NCI-H1105 treated with DMSO at 0.1 percent for 48 hours (cell line): ENCODE data around the gene SMPD2.

Experiments used
- DNase-seq: peaks from one replicate; lab custom pipeline; 2025; lab: John Stamatoyannopoulos, UW

Gene SMPD2

DNA sequence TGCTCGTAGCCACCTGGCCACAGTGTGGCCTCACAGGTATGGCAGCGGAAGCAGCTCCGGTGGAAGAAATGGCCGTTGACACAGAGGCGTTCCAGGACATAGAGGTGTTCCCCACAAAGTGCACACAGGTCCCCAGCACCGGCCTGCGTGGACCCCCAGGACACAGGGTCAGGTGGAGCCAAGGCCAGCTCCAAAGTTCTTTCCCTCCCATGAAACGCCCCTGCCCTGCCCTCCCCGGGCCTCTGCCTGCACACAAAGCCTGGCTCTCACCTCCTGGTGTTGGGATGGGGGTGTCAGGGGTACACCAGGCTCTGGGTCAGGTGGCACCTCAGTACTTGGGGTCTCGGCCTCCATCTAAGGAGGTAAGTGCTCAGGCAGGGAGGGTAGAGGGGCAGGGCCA lies 6.6 kb downstream of the SMPD2 start:
- DNase-seq: no peak

DNA sequence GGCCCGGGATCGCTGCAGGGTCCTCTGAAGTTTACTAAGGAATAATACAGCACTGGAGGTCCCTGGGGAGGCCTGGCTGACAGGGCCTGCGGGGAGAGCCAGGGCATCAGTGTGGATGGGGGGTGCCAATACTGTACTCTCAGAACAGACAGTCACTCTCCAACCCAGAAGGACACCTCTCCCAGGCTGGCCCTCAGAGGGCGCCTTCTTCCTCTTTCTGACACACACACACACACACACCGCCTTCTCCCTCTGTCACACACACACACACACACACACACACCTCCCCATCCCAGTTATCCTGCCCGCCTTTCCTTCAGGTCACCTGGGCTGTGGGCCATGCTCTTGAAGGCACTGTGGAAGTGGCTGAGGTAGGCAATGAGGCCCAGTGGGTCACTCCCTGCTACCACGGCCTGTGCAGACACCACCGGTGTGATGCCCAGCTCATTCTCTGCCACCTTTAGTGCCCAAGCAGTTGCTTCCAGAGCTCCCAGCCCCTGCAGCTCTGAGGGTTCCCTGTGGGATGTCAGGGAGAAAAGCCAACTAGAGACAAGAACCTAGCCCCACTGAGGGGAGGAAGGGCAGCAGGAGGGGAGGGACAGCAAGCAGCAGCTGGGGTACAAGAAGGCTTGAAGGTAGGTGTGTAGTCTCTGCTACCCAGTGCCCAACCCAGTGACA lies 7.5 kb downstream of the SMPD2 start:
- DNase-seq: no peak

DNA sequence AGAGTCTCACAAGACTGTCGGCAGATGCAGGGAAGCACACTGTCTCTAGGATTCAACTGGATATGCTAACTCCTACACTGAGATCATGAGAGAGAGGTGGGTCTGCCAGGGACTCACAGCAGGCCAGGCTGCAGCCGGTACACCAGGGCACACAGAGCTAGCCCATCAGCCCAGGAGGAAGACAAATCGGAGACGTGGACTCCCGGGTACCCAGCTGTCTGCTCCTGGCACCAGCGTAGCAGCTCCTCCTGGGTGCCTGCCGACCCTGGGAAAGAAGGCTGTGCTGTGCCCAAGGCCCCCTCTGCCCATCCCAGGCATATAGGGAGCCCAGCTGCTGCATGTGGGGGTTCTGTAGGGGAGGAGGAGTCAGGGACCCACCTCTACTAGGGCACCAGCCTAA lies 8.1 kb downstream of the SMPD2 start:
- DNase-seq: no peak

DNA sequence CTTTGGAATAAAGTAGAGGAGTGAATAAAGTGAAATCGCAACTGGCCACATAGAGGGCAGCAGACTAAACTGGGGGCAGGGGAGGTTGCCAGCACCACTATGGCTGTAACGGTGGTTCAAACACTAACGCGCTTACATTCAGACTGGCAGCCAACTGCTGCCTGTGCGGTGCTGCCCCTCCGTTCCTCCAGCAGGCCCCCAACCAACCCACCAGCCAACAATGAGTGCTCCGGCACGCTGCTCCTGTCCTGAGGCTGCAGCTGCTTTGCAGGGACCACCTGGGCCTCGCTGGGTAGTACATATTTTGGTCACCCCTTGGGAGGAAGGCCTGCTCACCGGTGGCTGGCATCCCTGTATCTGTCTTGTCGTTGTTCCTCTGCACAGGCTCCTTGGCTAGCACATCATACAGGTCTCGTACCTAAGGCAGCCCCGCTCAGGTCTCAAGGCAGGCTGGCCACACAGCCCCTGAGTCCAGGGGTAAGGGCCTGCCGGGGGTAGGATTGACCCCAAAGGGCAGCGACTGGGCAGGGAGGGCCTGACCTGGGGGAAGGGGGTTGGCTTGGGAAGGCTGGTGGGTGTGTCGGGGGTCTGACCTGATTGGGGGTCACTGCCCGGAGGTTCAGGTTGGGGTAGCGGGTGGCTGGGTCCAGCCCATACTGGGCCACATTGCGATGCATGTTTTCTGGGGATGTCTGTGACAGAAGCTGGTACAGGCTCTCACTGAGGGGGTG lies 8.7 kb downstream of the SMPD2 start:
- no peak for DNase-seq

DNA sequence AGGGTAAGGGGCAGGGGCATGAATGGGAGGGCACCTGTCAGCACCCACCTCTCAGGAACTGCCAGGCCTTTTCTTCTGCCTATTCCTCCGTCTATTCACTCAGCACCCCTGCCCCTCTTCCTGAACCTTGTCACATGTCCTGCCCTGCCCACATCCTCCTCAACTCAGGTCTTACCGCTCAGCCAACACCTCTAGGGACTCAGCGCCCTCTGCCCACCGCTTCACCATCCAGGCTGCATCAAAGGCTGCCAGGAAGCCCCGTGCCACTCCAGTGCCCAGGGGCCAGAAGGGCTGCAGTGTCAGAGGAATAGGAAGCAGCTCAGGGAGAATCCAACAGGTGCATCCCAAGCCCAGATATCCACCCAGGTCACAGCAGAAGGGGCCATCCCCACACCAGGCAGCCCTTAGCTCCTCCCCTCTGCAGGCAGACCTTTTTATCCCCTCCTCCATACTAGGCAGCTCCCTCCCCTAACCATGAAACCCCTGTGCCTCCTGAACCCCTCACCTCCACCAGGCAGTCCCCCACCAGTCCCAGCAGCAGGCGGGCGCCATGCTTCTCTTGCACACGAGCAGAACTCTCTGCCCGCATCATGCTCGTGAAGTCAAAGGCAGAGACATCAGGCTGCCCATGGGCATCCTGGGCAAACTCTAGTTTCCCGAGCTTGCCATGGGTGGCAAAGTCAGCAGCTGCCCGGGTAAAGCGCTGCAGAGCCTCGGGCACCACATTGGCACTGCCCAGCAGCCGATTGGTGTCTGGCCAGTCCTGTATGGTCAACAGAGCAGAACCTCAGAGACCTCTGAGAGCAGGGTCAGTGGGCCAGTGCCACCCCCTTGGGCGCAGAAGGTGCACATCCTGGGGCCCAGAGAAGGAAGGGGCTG lies 9.5 kb downstream of the SMPD2 start:
- DNase-seq: no peak

DNA sequence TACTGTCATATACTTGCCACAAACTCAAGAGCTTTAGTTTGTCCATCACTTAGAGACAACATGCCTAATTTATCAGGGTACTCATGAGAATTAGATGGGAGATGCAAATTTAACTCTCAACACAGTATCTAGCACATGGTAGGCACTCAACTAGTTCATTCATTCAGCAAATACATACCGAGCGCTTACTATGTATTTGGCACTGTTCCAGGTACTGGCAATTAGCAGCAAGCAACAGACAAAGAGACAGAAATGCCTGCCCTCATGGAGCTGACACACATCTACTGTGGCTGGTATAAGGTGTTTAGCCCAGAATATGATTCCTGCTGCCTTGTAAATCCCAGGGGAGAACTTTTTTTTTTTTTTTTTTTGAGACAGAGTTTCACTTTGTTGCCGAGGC lies 10.3 kb downstream of the SMPD2 start:
- no peak for DNase-seq

DNA sequence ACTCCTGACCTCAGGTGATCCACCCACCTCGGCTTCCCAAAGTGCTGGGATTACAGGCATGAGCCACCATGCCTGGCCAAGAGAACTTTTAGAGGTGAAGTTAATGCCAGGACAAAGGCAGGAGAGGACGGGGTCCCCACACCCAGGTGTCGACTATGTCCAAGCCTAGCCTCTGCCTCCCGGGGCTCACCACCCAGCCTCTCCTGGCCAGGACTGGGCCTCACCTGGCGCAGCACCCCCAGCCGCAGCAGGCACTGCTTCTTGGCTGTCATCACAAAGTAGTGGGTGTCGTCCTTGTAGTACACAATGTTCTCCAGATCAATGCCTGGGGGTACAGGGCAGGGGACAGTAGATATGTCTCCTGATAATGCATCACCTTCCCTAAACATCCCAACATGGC lies 10.9 kb downstream of the SMPD2 start:
- DNase-seq: no peak

DNA sequence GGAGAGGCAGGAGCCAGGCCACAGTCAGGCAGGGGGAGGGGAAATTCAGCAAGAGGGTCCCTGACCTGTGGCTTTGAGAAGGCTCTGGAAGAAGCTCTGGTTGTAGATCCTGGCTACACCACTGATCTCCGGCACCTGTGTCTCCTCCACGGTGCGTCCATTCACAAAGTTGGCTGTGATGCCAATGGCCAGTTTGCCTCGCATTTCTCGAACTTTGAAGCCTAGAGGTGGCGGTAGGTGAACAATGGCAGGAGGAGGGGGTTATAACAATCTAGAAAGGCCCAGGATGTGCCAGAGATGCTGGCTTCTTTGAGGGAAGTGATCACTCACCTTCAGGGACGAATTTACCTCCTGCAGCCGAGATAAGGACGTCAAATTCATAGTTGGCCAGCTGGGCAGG lies 11.7 kb downstream of the SMPD2 start:
- no peak for DNase-seq

DNA sequence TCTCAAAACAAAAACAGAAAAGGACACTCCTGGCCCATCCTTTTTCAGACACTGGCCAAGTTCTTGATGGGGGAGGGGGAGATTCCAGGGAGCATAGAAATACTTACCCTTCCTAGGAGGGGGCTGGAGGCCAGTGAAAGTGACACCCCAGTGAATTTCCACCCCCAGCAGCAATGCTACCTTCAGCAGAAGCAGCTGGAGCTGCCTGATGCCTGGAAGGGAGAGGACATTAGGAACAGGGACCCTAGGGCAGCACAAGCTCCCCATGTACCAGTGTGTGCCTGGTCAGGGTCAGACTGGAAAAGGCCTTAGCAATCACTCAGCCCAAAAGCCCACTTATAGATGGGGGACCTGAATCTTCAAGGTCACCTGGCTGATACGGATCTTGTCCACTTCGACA lies 12.6 kb downstream of the SMPD2 start:
- no peak for DNase-seq

DNA sequence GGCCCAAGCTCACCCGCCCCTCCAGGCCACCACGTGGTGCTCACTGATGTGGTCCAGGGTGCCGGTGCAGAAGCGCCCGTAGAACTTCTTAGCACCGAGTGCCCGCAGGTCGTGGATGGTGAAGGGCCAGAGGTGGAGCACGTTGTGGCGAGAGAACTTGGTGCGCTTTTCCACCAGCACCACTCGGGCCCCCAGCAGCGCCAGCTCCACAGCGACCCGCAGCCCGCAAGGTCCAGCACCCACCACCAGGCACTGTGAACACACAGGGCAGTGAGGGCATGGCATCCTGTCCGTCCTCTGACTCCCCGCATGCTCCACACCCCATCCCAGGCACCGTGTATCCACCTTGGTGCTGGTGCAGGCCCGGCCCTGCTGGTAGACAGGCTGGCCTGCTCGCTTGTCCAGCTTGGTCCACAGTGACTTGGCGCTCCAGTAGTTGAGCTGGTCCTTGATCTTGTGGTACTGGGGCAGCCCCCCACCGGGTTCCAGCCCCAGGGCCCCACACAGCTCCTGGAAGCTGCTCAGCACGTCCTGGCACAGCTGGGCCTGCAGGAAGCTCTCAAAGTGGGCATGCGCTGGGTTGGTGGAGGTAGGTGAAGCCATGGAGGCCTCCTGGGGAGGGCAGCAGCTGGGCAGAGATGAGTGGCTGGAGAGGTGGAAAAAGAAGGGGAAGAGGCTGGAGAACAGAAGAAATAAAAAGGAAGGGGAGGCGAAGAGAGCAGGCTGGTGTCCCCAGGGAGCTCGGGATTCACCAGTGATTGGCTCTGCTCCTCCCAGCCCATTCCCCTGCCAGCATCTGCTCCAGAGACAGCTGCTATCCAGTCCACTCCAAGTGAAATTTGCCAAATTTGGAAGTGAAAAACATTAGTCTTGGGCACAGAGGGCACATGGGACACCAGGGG lies 13.3 kb downstream of the SMPD2 start:
- DNase-seq: peak; percentile 61

DNA sequence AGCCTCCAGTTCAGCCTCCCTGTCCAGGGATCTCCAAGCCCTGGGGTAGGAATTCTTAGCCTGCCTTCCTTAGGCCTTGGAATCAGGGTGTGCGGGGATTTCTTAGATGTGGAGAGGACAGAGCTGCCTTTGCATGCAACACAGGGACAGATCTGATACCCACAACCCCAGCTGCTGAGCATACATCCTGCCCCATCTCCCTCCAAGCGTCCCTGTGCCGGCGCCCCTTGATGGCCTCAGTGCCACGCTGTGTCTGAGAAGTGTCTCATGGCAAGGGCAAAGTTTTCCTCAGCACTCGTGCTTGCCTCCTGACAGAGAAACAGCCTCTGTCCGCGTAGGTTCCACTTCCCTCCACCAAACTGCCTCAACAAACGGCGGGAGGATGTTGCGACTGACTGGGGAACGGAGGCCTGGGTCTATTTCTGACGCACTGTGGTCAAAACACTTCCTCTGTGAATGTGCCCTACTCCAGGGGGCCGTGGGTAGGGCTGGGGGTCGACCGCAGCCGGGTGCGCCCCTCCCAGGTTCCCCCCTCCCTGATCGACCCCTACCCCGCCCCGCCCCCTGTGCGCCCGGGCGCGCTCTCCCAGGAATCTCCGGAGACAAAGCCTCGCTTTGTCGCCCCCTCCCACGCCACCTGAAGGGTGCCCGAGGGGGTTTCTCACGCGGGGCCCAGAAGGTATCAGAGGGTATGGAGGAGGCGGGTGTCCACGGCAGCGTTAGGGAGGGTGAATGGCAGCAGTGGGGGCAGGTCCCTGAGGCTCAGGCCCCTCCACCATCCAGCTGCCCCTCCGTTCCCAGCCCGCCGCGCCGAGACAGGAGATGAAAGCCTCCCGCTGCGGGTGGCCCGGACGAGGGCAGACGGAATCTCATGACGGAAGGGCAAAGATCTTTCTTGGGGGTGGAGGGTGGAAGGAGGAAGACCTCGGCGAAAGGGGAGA lies 14.2 kb downstream of the SMPD2 start:
- peak; percentile 31 for DNase-seq

DNA sequence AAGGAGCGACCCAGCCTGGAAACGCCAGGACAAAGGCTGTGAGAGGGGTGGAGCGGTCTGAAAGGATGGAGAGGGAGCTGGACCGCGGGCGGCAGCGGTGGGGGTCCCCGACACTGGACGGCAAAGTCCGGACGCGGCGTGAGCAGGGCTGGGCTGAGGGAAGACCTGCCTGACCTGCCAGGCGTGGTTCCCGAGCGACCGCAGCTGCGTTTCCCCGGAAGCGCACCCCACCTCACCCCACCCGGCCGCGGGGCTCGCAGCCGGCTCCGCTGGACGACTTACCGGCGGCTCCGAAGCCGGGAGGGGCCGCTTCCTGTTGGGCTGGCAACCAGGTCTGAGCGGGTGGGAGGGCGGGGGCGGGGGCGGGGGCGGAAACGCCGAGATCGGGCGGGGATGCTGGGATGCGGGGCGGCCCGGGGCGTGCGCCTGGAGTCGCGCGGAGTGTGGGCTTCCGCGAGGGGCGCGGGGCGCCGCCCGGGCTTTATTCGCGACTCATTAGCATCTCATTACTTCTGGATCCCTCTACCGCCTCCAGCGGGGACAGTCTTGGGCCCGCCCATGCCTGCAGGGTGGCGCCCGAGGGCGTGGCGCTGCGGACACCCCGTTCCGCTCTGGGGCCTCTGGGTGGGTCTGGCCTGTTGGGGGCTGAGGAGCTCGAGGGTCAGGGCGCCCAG lies 15.1 kb downstream of the SMPD2 start, which contains the start of gene MICAL1:
Gene MICAL1, minus strand, starts transcription at position 336 of the 674 bp plus-strand sequence. CDS start 1,576 bp downstream, outside the sequence.
- DNase-seq: peak; percentile 72

DNA sequence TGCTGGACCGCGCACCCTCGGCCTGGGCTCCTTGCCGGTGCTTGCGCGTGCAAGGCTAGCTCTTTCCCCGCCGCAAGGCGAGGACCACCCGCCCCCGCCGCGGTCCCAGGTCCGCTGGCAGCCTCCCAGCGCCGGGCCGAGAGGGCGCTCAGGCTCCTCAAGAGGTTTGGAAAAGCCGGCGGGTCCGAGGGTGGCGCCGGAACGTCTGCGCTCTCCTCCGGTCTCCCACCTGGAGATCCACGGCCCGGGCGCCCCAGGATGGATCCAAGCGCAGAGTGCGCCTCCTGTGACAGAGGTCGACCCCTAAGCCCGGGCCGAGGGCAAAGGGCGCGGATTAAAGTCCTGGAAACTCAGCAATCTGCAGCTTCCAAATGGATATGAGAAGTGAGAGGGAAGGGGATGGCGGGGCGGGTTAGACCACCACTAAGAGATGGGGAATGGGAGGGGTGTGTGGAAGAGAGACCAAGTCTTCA lies 15.6 kb downstream of the SMPD2 start:
- peak; percentile 67 for DNase-seq

DNA sequence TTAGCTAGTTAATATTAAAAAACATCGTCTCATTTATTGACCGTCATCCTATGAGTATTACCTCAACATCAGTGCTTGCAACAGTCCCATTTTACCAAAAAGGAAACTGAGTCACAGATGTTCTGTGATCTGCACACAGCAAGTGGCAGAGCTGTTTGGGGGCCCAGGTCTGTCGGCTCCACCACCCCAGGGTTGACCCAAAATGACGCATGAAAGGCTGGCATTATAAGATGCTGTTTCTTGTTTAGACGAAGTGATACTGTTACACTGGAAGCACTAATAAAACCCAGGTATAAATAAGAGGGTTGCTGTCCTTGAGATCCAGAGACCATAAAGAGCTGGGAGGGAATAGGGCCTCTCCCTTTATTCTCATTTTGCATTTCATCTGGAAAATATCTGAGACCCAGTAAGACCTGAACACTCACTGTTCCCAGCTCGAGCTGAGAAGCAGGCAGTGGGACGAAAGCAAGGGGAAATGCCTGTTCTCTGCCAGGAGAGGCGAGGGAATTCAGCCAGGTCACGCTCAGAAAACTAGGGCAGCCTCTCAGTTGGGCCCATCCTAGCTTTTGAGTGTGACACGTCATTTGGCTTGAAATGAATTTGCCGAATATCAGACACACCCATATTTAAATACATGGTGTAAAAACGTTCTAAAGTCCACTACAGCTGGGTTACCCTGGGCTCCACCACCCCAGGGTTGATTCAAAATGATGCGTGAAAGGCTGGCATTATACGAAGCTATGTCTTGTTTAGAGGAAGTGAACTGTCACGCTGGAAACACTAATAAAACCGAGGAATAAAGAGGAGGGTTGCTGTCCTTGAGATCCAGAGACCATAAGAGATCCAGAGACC lies 16.4 kb downstream of the SMPD2 start:
- DNase-seq: no peak

DNA sequence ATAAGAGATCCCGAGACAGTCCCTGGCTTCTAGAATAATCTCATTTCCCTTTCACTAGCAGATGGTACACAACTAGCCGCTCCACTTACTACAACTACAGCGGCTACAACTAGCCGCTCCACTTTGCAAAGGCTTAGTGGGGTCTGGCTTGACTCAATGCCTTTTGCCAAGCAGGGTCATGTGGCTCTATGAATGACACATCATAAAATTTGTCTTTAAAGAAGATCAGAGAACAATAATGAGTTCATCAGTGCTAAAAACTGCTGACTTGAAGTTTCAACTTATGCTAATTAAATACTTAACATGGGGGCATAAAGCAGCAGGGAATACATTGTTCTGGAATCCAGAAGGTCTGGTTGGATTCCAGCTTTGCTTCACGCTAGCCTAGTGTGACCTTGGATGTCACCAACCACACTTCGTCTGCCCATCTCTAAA lies 17.1 kb downstream of the SMPD2 start:
- DNase-seq: no peak

DNA sequence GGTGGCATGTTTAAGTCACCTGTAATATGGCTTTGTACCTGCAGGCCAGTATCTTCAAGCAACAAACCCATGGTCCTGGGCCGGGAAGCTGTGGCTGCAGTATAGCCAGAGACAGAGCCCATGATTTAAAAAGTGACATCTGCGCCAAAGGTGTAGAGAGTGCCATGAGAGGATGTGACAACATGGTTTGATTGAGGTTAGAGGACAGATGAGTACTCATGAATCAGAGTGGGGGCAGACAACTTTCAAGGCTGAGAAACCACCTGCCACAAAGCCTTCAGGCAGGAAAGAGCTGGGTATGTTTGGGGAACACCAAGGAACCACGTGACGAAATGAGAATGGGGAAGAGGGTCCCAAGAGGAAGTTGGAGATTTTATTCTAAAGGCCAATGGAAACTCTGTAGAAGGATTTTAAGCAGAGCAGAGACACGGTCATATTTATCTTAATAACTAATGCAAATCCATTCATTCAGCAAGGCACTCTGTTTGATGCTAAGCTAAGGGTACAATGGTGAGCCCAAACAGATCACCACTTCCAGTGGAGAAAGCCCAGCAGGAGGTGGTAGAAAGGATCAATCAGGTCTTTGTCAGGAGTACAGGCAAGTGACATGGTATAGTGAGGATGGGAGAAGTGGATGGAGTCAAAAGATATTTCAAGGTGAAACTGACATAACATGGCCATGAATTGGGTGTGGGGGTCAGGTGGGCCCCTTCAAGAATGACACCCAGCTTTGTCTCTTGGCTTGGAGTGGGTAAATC lies 18.4 kb downstream of the SMPD2 start:
- no peak for DNase-seq

DNA sequence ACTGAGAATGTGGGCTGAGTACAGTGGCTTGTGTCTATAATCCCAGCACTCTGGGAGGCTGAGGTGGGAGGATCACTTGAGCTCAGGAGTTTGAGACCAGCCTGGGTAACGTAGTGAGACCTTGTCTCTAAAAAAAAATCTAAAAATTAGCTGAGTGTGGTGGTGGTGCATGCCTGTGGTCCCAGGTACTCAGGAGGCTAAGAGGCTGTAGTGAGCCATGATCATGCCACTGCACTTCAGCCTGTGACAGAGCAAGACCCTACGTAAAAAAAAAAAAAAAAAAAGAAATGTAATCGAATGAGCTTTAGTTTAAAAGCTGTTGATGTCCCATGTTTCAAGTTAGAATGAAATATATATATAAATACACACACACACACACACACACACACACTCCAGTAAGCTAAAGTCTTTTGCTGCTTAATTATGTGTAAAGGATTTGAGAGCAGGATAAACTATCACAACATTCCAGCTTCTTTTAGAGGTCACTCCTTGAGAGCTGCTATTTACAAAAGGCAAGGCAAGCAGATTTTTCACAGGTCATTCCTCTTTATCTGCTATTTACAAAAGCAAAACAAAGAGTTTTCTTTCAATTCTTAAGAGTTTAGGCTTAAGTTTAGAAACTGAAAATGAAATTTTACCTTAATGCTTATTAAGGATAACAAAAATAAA lies 19.8 kb downstream of the SMPD2 start:
- DNase-seq: no peak
